C4-2B (cell line): Measurements from ENCODE around the gene MED29.

Experiments used
- ZFX ChIP-seq: fragments of 450-650 bp; IDR thresholded peaks from 2 replicates; pipeline ENCODE4 v1.6.1; 2017
- TF ChIP-seq, protein P1 (sequence below): fragments of 450-650 bp; conservative IDR thresholded peaks from 2 replicates; pipeline ENCODE4 v1.5.1; 2017; ENCODE audit warnings: mild to moderate bottlenecking

GRCh38 chr19:39426170-39426569 is 35.0 kb downstream of the MED29 start:
- TF ChIP-seq, protein P1, sequence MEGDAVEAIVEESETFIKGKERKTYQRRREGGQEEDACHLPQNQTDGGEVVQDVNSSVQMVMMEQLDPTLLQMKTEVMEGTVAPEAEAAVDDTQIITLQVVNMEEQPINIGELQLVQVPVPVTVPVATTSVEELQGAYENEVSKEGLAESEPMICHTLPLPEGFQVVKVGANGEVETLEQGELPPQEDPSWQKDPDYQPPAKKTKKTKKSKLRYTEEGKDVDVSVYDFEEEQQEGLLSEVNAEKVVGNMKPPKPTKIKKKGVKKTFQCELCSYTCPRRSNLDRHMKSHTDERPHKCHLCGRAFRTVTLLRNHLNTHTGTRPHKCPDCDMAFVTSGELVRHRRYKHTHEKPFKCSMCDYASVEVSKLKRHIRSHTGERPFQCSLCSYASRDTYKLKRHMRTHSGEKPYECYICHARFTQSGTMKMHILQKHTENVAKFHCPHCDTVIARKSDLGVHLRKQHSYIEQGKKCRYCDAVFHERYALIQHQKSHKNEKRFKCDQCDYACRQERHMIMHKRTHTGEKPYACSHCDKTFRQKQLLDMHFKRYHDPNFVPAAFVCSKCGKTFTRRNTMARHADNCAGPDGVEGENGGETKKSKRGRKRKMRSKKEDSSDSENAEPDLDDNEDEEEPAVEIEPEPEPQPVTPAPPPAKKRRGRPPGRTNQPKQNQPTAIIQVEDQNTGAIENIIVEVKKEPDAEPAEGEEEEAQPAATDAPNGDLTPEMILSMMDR = no peak
- no peak for TF ChIP-seq ZFX
